GM18870 (cell line): Measurements from ENCODE around the gene PHTF2.
"Not testable (repeated sequence)": the region's sequence is repeated elsewhere in the genome, so short reads cannot be mapped to it uniquely, and the experiment has no call there.

ENCODE experiments used
- ATAC-seq: cut with Tn5 transposase; IDR thresholded peaks from one replicate; pipeline ENCODE4 v1.9.1; 2021; ENCODE audit warnings: moderate library complexity; ENCODE audit not compliant: unreplicated experiment

PHTF2 gene

DNA sequence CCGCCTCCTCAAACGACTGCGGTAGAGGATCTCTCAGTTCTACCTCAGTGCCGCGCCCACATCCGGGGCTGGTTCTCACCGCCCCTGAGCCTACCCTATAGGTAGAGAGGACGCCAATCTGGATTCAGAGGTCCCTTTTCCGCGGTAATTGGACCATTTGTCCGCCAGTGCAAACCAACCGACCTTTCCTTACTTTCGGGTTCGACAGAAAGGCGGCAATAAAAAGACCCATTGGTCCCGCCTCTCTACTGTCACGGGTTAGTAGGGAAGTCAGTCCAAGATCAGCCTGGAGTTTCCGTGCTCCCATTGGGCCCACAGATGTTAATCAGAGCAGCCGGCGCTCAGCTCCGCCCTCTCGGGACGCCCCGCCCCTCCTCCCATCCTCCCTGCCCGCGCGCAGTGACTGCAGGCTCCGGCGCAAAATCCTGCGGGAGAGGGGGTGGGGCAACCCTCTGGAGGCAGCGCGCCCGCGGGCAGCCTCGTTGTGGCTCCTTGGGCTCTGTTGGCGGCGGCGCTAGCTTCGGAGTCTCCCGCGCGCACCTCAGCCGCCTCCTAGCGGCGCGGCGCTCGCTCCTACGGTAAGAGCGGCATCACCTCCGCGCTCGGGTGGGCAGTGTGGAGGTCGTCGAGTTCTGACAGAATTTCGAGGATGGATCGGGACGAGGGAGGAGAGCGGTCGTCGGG is at the start of gene PHTF2, which contains the start of gene TMEM60:
TSS of gene PHTF2 (plus strand) at position 380 of the 684 bp plus-strand sequence.
TSS of gene TMEM60 (minus strand) at position 41 of the 684 bp plus-strand sequence. CDS start 4,061 bp downstream, outside the sequence.
- ATAC-seq: peak; percentile 90

- no peak for ATAC-seq
Observed at GRCh38 chr7:77752016-77752415, 46.6 kb upstream of the PHTF2 start.

DNA sequence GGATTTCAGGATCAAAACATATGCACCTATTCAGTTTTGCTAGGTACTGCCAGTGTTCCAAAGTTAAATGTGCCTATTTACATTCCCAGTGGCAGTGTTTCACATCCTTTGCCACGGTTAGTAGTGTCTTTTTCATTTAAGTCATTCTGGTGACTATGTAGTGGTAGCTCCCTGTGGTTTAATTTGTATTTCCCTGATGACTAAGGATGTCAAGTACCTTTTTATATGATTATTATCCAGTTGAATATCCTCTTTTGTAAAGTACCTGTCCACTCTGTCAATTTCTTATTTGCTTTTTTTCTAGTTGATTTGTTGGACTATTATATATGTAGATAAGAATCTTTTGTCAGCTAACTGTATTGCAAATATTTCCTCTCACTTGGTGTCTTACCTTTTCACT is 45.4 kb upstream of the PHTF2 start:
- no peak for ATAC-seq

GRCh38 chr7:77757589-77757988 is 41.0 kb upstream of the PHTF2 start:
- peak; percentile 81 for ATAC-seq

- peak; percentile 32 for ATAC-seq
Observed at GRCh38 chr7:77759294-77759889, 39.2 kb upstream of the PHTF2 start.

DNA sequence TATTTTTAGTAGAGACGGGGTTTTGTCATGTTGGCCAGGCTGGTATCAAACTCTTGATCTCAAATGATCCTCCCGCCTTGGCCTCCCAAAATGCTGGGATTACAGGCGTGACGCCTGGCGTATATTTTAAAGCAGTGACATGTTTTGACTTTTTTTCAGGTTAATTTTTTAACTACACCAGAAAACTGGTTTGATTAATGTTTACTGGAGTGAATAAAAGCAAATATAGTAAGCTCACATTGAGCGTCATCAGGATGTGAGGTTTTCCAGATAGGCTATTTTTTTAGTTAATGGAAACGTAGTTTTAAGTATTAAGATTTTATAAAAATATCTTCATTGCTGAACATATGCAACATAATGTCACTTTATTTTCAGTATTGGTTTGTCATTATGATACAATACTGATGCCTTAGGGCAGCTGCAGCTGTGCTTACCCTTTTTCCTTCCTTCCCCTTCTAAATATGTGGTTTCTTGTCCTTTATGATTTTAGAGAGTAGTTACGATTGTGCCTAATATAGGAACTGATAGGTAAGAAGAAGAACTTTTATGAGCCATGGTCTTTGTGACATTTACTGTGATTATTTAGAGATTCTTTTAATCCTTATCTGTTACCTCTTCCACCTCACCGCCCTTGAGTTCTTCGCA is 37.6 kb upstream of the PHTF2 start:
- ATAC-seq: no peak

DNA sequence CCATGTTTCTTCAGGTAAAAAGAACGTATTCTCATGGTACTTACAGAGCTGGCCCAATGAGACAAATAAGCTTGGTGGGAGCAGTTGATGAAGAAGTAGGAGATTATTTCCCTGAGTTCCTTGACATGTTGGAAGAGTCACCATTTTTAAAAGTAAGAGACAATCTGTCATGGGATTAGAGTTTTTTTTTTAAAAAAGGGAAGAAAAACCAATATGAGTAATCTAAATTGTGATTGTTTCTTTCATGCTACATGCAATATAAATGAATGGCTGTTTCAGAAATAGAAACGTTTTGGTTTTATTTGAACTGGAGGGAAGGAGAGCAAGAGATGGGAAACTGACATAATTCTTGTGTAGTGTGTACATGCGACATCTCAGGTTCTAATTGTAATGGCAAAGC is 33.1 kb upstream of the PHTF2 start:
- ATAC-seq: no peak

DNA sequence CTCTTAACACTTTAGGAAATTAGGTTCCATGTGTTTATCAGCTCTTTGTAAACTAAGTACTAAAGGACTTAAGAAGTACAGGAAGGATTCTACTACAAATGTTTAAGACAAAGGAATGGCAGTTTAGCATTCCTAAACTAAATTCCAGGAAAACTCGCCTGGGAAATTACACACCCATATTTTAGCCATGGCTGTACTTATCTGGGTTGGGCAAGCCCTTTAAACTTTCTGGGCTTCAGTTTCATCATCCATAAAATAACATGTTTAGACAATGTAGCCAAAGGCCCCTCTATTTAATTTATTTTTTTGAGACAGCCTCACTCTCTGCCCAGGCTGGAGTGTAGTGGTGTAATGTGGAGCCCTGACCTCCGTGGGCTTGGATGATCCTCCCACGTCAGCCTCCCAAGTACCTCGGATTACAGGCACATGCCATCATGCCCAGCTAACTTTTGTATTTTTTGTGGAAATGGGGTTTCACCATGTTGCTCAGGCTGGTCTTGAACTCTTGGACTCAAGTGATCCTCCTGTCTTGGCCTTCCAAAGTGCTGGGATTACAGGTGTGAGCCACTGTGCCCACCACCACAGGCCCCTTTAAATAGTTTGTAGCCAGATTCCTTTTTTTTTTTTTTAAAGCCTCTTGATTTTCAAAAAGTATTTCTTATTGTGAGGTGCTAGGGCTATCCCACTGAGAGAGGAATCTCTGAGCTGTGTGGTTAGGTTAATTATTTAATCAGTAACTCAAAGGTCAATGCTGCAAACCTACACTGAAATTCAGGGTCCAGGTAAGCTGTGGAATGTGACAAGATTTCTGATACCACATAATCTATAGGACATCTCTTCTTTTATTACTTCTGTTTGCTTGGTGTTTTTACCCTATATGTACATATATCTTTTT is 32.4 kb upstream of the PHTF2 start:
- no peak for ATAC-seq

- no peak for ATAC-seq
Observed at GRCh38 chr7:77766801-77767605, 31.6 kb upstream of the PHTF2 start.

- ATAC-seq: no peak
Observed at GRCh38 chr7:77770316-77770715, 28.3 kb upstream of the PHTF2 start.

GRCh38 chr7:77771901-77772300 is 26.7 kb upstream of the PHTF2 start:
- ATAC-seq: no peak

DNA sequence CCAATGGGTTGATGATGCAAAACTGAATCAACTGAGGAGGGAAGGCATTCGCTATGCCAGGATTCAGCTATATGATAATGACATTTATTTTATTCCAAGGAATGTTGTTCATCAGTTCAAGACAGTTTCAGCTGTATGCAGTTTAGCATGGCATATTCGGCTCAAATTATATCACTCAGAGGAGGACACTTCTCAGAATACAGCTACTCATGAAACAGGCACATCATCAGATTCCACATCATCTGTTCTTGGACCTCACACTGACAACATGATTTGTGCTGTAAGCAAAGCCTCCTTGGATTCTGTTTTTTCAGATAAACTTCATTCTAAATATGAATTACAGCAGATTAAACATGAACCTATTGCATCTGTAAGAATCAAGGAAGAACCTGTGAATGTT is 20.0 kb upstream of the PHTF2 start:
- ATAC-seq: no peak

DNA sequence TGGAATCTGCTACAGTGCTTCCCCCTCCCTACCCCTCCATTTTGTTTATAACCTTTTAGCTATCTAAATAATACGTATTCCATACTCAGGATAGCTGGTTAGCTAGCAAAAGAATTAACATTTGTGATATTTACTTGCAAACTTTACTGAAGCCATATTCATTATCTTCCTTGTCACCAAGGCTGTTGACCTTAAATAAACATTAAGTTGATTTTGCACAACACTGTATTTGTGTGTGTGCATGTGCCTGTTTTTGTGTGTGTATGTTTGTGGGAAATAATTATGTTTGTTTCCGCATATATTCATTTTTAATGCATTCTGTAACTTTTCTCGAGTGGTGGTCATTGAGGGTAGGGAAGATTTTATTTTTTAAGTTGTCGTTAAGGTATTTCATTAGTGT is 16.2 kb upstream of the PHTF2 start:
- ATAC-seq: no peak

- no peak for ATAC-seq
Observed at GRCh38 chr7:77783111-77783510, 15.5 kb upstream of the PHTF2 start.

- ATAC-seq: no peak
Observed at GRCh38 chr7:77783545-77783944, 15.0 kb upstream of the PHTF2 start.

- ATAC-seq: not testable (repeated sequence)
Observed at GRCh38 chr7:77784426-77784825, 14.1 kb upstream of the PHTF2 start.

DNA sequence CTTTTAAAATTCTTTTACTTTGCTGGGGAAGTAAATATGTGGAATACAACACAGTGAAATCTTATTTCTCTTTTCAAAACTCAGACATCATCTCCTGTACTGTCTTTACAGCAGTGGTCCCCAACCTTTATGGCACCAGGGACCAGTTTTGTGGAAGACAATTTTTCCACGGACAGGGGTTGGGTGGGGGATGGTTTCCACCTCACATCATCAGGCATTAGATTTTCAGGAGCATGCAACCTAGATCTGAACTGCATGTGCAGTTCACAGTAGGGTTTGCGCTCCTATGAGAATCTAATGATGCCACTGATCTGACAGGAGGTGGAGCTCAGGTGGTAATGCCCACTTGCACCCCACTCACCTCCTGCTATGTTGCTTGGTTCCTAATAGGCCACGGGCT is 12.6 kb upstream of the PHTF2 start:
- no peak for ATAC-seq

- no peak for ATAC-seq
Observed at GRCh38 chr7:77786741-77787140, 11.8 kb upstream of the PHTF2 start.

DNA sequence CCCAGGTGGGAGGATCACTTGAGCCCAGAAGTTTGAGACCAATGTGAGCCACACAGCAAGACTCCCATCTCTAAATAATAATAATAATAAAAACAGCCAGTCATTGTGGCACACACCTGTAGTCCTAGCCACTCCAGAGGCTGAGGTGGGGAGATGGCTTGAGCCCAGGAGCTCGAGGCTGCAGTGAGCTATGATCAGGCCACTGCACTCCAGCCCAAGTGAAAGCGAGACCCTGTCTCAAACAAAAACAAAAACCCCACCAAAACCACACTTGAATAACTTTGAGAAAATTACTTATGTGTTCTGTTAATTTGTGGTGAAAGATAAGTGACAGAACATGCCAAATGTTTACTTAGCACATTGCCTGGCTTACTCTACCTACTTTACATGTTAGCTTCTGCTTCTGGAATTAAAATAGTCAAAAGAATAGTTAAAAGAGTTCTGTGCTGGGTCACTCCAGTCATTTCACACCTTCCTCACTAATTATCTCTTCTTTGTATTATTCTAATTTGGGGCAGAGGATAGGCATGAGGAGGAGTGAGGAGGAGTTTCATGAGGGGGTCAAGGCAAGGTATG is 10.2 kb upstream of the PHTF2 start:
- no peak for ATAC-seq

DNA sequence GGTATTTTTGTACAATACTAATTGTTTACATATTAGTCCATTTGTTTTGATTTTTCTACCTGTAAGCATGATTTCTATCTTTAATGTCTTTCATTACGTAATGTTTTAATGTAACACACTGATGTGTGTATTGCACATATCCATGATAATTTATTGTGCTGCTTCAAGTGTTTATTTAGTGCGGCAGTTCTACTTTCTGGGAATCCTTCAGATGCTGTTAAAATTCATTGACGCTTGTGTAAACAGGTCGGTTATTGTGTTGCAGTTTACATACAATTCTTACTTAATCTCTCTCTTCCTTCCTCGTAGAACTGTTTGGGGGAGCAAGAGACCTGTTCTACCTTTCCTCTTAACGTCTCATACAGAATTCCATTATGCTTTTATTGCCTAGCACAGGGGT is 7.2 kb upstream of the PHTF2 start:
- no peak for ATAC-seq
